K562 (cell line): ENCODE measurements around the gene TDRKH. TPM values are rescaled to one million over a fixed set of nuclear protein-coding genes. Genes with fewer than 3 reads are reported as not detected.

ENCODE experiments used
- ATAC-seq: fragments of 200-7000 bp; cut with Tn5 transposase; 3 replicates; pipeline ENCODE4 v1.9.1; 2020; ENCODE audit warnings: moderate library complexity
- BruUV-seq: library from RNA; stranded (reverse); fragments of 400-500 nt; replicated peaks from 2 replicates; lab custom pipeline; 2021; lab: Mats Ljungman, UMichigan
- CTCF ChIA-PET: fragments of 300-600 bp; formaldehyde crosslinking; extraction: SDS; loops from one replicate; lab custom pipeline; 2021; ENCODE audit warnings: low intra/inter-chr PET ratio; lab: Yijun Ruan, JAX
- POLR2A ChIA-PET: fragments of 300-600, 350-650 bp; sonication (Branson Sonifier 250); formaldehyde crosslinking; extraction: SDS; loops from one replicate; lab custom pipeline; 2021; ENCODE audit warnings: antibody characterized with exemption, inconsistent platforms; lab: Yijun Ruan, JAX
- DNase-seq, 4 experiments: peaks; one replicate each; pipeline versions ENCODE4 v3.0.0 to v3.0.0-alpha.2; 2011 to 2018; ENCODE audit warnings: low spot score in 3 of 4, mixed read lengths in 3 of 4; ENCODE audit errors: extremely low read depth in 1 of 4
- FAIRE-seq: peaks from 2 replicates; lab custom pipeline; 2011; peaks lifted over from hg19 to GRCh38; lab: Jason Lieb, UNC
- H2AFZ ChIP-seq: 2 replicates; pipeline ENCODE4 v1.6.0; 2011; ENCODE audit warnings: low read depth, low read length, control low read depth, inconsistent platforms
- H3K27ac ChIP-seq: fragments of 200-600 bp; 3 replicates; pipeline ENCODE4 v1.8.0; 2011; ENCODE audit warnings: low read depth, mild to moderate bottlenecking, control low read depth, inconsistent platforms, low read length, moderate library complexity, mixed read lengths; ENCODE audit errors: extremely low read depth
- H3K27me3 ChIP-seq, 2 experiments: fragments of 300-600 bp in 1 of 2; 2 replicates in 1 of 2; 3 replicates in 1 of 2; pipeline versions ENCODE4 v1.6.0 to v1.8.0; 2011; ENCODE audit warnings: inconsistent platforms in 2 of 2, low read length in 2 of 2, mild to moderate bottlenecking in 1 of 2, mixed read lengths in 1 of 2, moderate library complexity in 1 of 2; ENCODE audit not compliant: control insufficient read depth in 2 of 2, insufficient read depth in 2 of 2
- H3K36me3 ChIP-seq: fragments of 300-600 bp; 3 replicates; pipeline ENCODE4 v1.8.0; 2011; ENCODE audit warnings: mild to moderate bottlenecking, low read length, inconsistent platforms; ENCODE audit not compliant: control insufficient read depth, insufficient read depth
- H3K4me1 ChIP-seq, 2 experiments: fragments of 200-600 bp in 1 of 2; replicated peaks in 1 of 2; 2 replicates in 1 of 2; 3 replicates in 1 of 2; pipeline versions ENCODE4 v1.5.1 to v1.8.0; 2011; ENCODE audit warnings: inconsistent platforms in 2 of 2, low read length in 2 of 2, mild to moderate bottlenecking in 1 of 2, mixed read lengths in 1 of 2, moderate library complexity in 1 of 2; ENCODE audit not compliant: control insufficient read depth in 2 of 2, insufficient read depth in 2 of 2
- H3K4me2 ChIP-seq: 2 replicates; pipeline ENCODE4 v1.6.1; 2011; ENCODE audit warnings: low read length, control low read depth, inconsistent platforms, mixed read lengths; ENCODE audit not compliant: insufficient read depth
- H3K4me3 ChIP-seq: fragments of 200-600 bp; sonication (generic), shearing (Covaris generic); 2 replicates; pipeline ENCODE4 v1.5.1; 2016; ENCODE audit warnings: control low read depth, inconsistent platforms
- H3K79me2 ChIP-seq: fragments of 200-600 bp; 3 replicates; pipeline ENCODE4 v1.8.0; 2011; ENCODE audit warnings: low read length, inconsistent platforms; ENCODE audit not compliant: control insufficient read depth, insufficient read depth
- H3K9ac ChIP-seq, 2 experiments: 2 replicates each; pipeline versions ENCODE4 v1.6.0 to v1.6.1; 2011; ENCODE audit warnings: low read depth in 2 of 2, low read length in 2 of 2, control low read depth in 1 of 2, inconsistent platforms in 1 of 2, mild to moderate bottlenecking in 1 of 2, mixed read lengths in 1 of 2; ENCODE audit not compliant: insufficient read depth in 1 of 2
- H3K9me1 ChIP-seq: one replicate; pipeline ENCODE4 v1.6.0; 2011; ENCODE audit warnings: inconsistent platforms, mild to moderate bottlenecking, low read length, moderate library complexity; ENCODE audit not compliant: control insufficient read depth, insufficient read depth
- H3K9me3 ChIP-seq: replicated peaks from 2 replicates; pipeline ENCODE4 v1.5.1; 2011; ENCODE audit warnings: low read depth, low read length, inconsistent platforms; ENCODE audit not compliant: control insufficient read depth, insufficient read depth
- H4K20me1 ChIP-seq: replicated peaks from 2 replicates; pipeline ENCODE4 v1.6.1; 2011; ENCODE audit warnings: low read length, inconsistent platforms, mixed read lengths; ENCODE audit not compliant: control insufficient read depth, insufficient read depth
- FIP1L1 ChIP-seq: fragments of 200-400 bp; formaldehyde crosslinking; IDR thresholded peaks from 2 replicates; pipeline ENCODE4 v1.6.1; 2018; ENCODE audit warnings: mild to moderate bottlenecking, low read depth, low read length; ENCODE audit not compliant: poor library complexity, severe bottlenecking
- FOXJ3 ChIP-seq: sonication (generic); formaldehyde crosslinking; IDR thresholded peaks from 2 replicates; pipeline ENCODE4 v1.4.0; 2020; ENCODE audit warnings: mild to moderate bottlenecking, missing genetic modification reagents
- KAT8 ChIP-seq: fragments of 450-650 bp; IDR thresholded peaks from 2 replicates; pipeline ENCODE4 v1.6.1; 2016; ENCODE audit warnings: low read depth, mild to moderate bottlenecking
- MGA ChIP-seq: fragments of 450-650 bp; IDR thresholded peaks from 2 replicates; pipeline ENCODE4 v1.6.1; 2016; ENCODE audit warnings: mild to moderate bottlenecking, moderate library complexity
- NR2C2 ChIP-seq, 2 experiments: fragments of 200-800 bp in 1 of 2; sonication (Bioruptor generic) in 1 of 2; sonication (generic) in 1 of 2; formaldehyde crosslinking in 1 of 2; IDR thresholded peaks; 2 replicates each; pipeline versions ENCODE4 v1.6.1 to v1.8.0; 2016 to 2022; ENCODE audit warnings: mild to moderate bottlenecking in 1 of 2, missing compliant biosample characterization in 1 of 2, missing genetic modification characterization in 1 of 2, missing genetic modification reagents in 1 of 2
- ZZZ3 ChIP-seq: fragments of 450-650 bp; IDR thresholded peaks from 2 replicates; pipeline ENCODE4 v1.6.1; 2016; ENCODE audit warnings: antibody characterized with exemption, mild to moderate bottlenecking, moderate library complexity
- WGBS: fragments of 100-300 bp; shearing (Covaris generic); methylation state at CpG from one replicate; pipeline ENCODE4 v1.1.6; 2016; ENCODE audit warnings: low coverage, mixed read lengths; ENCODE audit not compliant: insufficient coverage; ENCODE audit errors: missing lambda C conversion rate; 5-methylcytosine and 5-hydroxymethylcytosine counted together
- in situ Hi-C: fragments of 300-500 bp; cut with MboI; formaldehyde crosslinking; loops from 4 replicates; pipeline ENCODE4 v1.15.0; 2018; ENCODE audit warnings: inconsistent platforms, mixed read lengths
- intact Hi-C: fragments of 100-400 bp; cut with micrococcal nuclease; formaldehyde crosslinking; loops from 2 replicates; pipeline ENCODE4 v1.14.2; 2022
- polyA plus RNA-seq, 8 experiments: library from polyadenylated mRNA; depleted of rRNA in 4 of 8; stranded (reverse) in 5 of 8; unstranded in 3 of 8; fragments of >200 nt; fragmentation: Nextera tagmentation in 2 of 8; fragmentation: Illumina TruSeq in 1 of 8; extraction: Ambion mirVana in 2 of 8; extraction: Trizol in 1 of 8; gene quantifications; 2 replicates each; pipeline versions ENCODE4 v1.2.1 to v1.2.3, GENCODE V29; 2011 to 2014; ENCODE audit warnings: inconsistent platforms in 1 of 8, missing spikeins in 1 of 8
- total RNA-seq, 7 experiments: library from RNA; depleted of rRNA in 6 of 7; stranded (reverse); fragments of >200 nt in 6 of 7; fragmentation: Illumina TruSeq in 2 of 7; extraction: Trizol in 2 of 7; gene quantifications; 2 replicates each; pipeline versions ENCODE4 v1.2.1 to v1.2.3, GENCODE V29; 2011 to 2021; ENCODE audit warnings: low replicate concordance in 1 of 7
- TF ChIP-seq, protein P1 (sequence below): fragments of 450-650 bp; IDR thresholded peaks from 2 replicates; pipeline ENCODE4 v1.6.1; 2016; ENCODE audit warnings: antibody characterized with exemption
- TF ChIP-seq, protein P2 (sequence below): sonication (generic); formaldehyde crosslinking; IDR thresholded peaks from 2 replicates; pipeline ENCODE4 v1.8.0; 2022; ENCODE audit warnings: mild to moderate bottlenecking, missing genetic modification reagents

Gene TDRKH
- total and polyA plus RNA-seq, 9 of the 15 experiments (the other 6 are each of a cell fraction or from before 2014, with no cell fraction given): 4.3 to 21.3 (median 8.4) TPM

- intact Hi-C loops: no loop called here
- Histone ChIP-seq H2AFZ (no peak overlapping the region; the same call in 1 of the 2 replicates), H3K9me1 (no peaks in the 10 kb centered on the region), H3K4me3 (no peak overlapping the region), H3K79me2 (no peaks in the 10 kb centered on the region), H3K27me3 (no peaks in the 10 kb centered on the region), H3K36me3 (peaks cover 10% of the 10 kb centered on the region; the same call in 2 of the 3 replicates), H4K20me1 (0 out of 2 replicates have a peak, but pooled peaks cover 2% of the 10 kb centered on the region), H3K9ac (no peak overlapping the region), H3K4me2 (peak overlapping the region; percentile 57; the same call in 1 of the 2 replicates), H3K9me3 (0 out of 2 replicates have a peak, but pooled peaks cover 2% of the 10 kb centered on the region), H3K4me1 (peaks cover 21 to 38% of the 10 kb centered on the region in 2 experiments), H3K27ac (no peak overlapping the region; the same call in 2 of the 3 replicates)
- POLR2A ChIA-PET: interaction anchor here (0.6 to 1.4 kb wide), 5 partner anchors 12 to 26 kb away, joined by 3 to 4 read pairs (median 3); no protein-coding TSS in a partner anchor
- WGBS: 91% methylated on average over 3 of the region's 3 CpGs
- BruUV-seq: no TSS peak
- FAIRE-seq (no peak), DNase-seq (no peak), ATAC-seq (no peak)
- CTCF ChIA-PET: no interaction called here
- in situ Hi-C loops: no loop called here
- no peak for TF ChIP-seq KAT8
- TF ChIP-seq, protein P1, sequence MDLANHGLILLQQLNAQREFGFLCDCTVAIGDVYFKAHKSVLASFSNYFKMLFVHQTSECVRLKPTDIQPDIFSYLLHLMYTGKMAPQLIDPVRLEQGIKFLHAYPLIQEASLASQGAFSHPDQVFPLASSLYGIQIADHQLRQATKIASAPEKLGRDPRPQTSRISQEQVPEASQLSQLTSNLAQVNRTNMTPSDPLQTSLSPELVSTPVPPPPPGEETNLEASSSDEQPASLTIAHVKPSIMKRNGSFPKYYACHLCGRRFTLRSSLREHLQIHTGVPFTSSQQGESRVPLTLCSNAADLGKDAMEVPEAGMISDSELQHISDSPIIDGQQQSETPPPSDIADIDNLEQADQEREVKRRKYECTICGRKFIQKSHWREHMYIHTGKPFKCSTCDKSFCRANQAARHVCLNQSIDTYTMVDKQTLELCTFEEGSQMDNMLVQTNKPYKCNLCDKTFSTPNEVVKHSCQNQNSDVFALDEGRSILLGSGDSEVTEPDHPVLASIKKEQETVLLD: no peak
- TF ChIP-seq ZZZ3: no peak
- no peak for TF ChIP-seq FOXJ3 (CRISPR knock-in tag)
- TF ChIP-seq, protein P2, sequence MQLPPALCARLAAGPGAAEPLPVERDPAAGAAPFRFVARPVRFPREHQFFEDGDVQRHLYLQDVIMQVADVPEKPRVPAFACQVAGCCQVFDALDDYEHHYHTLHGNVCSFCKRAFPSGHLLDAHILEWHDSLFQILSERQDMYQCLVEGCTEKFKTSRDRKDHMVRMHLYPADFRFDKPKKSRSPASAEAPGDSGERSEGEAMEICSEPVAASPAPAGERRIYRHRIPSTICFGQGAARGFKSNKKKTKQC (CRISPR knock-in tag): no peak
- no peak for TF ChIP-seq FIP1L1
- no peak for TF ChIP-seq MGA
- TF ChIP-seq NR2C2 (CRISPR knock-in tag; IDR thresholded peaks at IDR 0.05): no peak
- TF ChIP-seq NR2C2 (tag; IDR thresholded peaks at IDR 0.05): no peak
These were observed 13.6 kb downstream of the TDRKH start for GRCh38 chr1:151776665-151777062.
